K562 (cell line): ENCODE measurements around the gene RRAS. TPM values are rescaled to one million over a fixed set of nuclear protein-coding genes. Genes with fewer than 3 reads are reported as not detected.

Experiments
- CBX3 ChIP-seq, 2 experiments: IDR thresholded peaks; 1 replicate in 1 of 2; 2 replicates in 1 of 2; pipeline ENCODE4 v1.6.1; 2012; ENCODE audit warnings: inconsistent platforms in 2 of 2, low read length in 2 of 2, borderline replicate concordance in 1 of 2, control low read depth in 1 of 2
- CEBPB ChIP-seq: fragments of 450-650 bp; IDR thresholded peaks from 2 replicates; pipeline ENCODE4 v1.6.1; 2016; ENCODE audit warnings: missing genetic modification characterization, missing compliant biosample characterization
- FOXJ3 ChIP-seq: sonication (generic); formaldehyde crosslinking; IDR thresholded peaks from 2 replicates; pipeline ENCODE4 v1.4.0; 2020; ENCODE audit warnings: mild to moderate bottlenecking, missing genetic modification reagents
- GTF2A2 ChIP-seq: IDR thresholded peaks from 2 replicates; pipeline ENCODE4 v1.6.1; 2016; ENCODE audit warnings: mild to moderate bottlenecking, missing genetic modification characterization, missing compliant biosample characterization
- LEF1 ChIP-seq: fragments of 450-650 bp; IDR thresholded peaks from 2 replicates; pipeline ENCODE4 v1.6.1; 2016; ENCODE audit warnings: mild to moderate bottlenecking
- MBD2 ChIP-seq: sonication (generic); IDR thresholded peaks from 2 replicates; pipeline ENCODE4 v1.6.1; 2016; ENCODE audit warnings: low read depth, borderline replicate concordance
- MECOM ChIP-seq: fragments of 250-450 bp; sonication (Bioruptor Pico); IDR thresholded peaks from 2 replicates; pipeline ENCODE4 v1.8.0; 2022; ENCODE audit warnings: inconsistent platforms
- POU5F1 ChIP-seq: fragments of 150-350 bp; IDR thresholded peaks from 2 replicates; pipeline ENCODE4 v1.6.1; 2014; ENCODE audit warnings: borderline replicate concordance, low read length, low read depth, mild to moderate bottlenecking; ENCODE audit not compliant: partially characterized antibody
- PRPF4 ChIP-seq: fragments of 200-400 bp; formaldehyde crosslinking; IDR thresholded peaks from one replicate; pipeline ENCODE4 v1.6.1; 2017; ENCODE audit warnings: low read length, low read depth, mild to moderate bottlenecking; ENCODE audit not compliant: insufficient read depth, poor library complexity, severe bottlenecking
- SUPT5H ChIP-seq: fragments of 450-650 bp; IDR thresholded peaks from 2 replicates; pipeline ENCODE4 v1.6.1; 2016
- TFE3 ChIP-seq: fragments of 450-650 bp; formaldehyde crosslinking; IDR thresholded peaks from 2 replicates; pipeline ENCODE4 v1.4.0; 2020; ENCODE audit warnings: mild to moderate bottlenecking, mixed read lengths
- ZC3H4 ChIP-seq: sonication (generic); formaldehyde crosslinking; IDR thresholded peaks from 2 replicates; pipeline ENCODE4 v1.9.0; 2021; ENCODE audit warnings: missing genetic modification reagents, borderline replicate concordance
- ZNF133 ChIP-seq: fragments of 250-450 bp; sonication (Bioruptor Pico); IDR thresholded peaks from 2 replicates; pipeline ENCODE4 v1.4.0; 2020; ENCODE audit warnings: mild to moderate bottlenecking
- ZNF217 ChIP-seq: sonication (generic); formaldehyde crosslinking; IDR thresholded peaks from 2 replicates; pipeline ENCODE4 v1.8.0; 2022; ENCODE audit warnings: mild to moderate bottlenecking, missing genetic modification reagents
- ZNF280A ChIP-seq: fragments of 450-650 bp; IDR thresholded peaks from 2 replicates; pipeline ENCODE4 v1.6.1; 2018; ENCODE audit warnings: mild to moderate bottlenecking, low read depth; ENCODE audit not compliant: partially characterized antibody
- ZNF282 ChIP-seq: sonication (generic); formaldehyde crosslinking; IDR thresholded peaks from 2 replicates; pipeline ENCODE4 v1.8.1; 2023; ENCODE audit warnings: missing genetic modification reagents
- ZNF583 ChIP-seq: fragments of 250-450 bp; sonication (Bioruptor Pico); IDR thresholded peaks from 2 replicates; pipeline ENCODE4 v1.4.0; 2020
- ZNF717 ChIP-seq: fragments of 250-450 bp; sonication (Bioruptor Pico); IDR thresholded peaks from 2 replicates; pipeline ENCODE4 v1.5.0; 2021
- polyA plus RNA-seq, 8 experiments: library from polyadenylated mRNA; depleted of rRNA in 4 of 8; stranded (reverse) in 5 of 8; unstranded in 3 of 8; fragments of >200 nt; fragmentation: Nextera tagmentation in 2 of 8; fragmentation: Illumina TruSeq in 1 of 8; extraction: Ambion mirVana in 2 of 8; extraction: Trizol in 1 of 8; gene quantifications; 2 replicates each; pipeline versions ENCODE4 v1.2.1 to v1.2.3, GENCODE V29; 2011 to 2014; ENCODE audit warnings: inconsistent platforms in 1 of 8, missing spikeins in 1 of 8
- total RNA-seq, 7 experiments: library from RNA; depleted of rRNA in 6 of 7; stranded (reverse); fragments of >200 nt in 6 of 7; fragmentation: Illumina TruSeq in 2 of 7; extraction: Trizol in 2 of 7; gene quantifications; 2 replicates each; pipeline versions ENCODE4 v1.2.1 to v1.2.3, GENCODE V29; 2011 to 2021; ENCODE audit warnings: low replicate concordance in 1 of 7
- TF ChIP-seq, protein P1 (sequence below), 2 experiments: fragments of 450-650 bp; IDR thresholded peaks; 2 replicates each; pipeline ENCODE4 v1.6.1; 2018; ENCODE audit warnings: mild to moderate bottlenecking in 2 of 2, low read depth in 1 of 2; ENCODE audit not compliant: partially characterized antibody in 2 of 2

The RRAS gene
- total and polyA plus RNA-seq, 9 of the 15 experiments (the other 6 are each of a cell fraction or from before 2014, with no cell fraction given), result 0.70 to 17.3 (median 8.2) TPM

GRCh38 chr19:49641688-49642491, 1.9 kb upstream of the RRAS start, which contains the start of gene SCAF1 (continued):
- TF ChIP-seq PRPF4 (no peak), MBD2 (peak; percentile 96), ZNF583 (peak; percentile 82; the same call in 1 of the 2 replicates), ZNF282 (CRISPR knock-in tag) (no peak), FOXJ3 (CRISPR knock-in tag) (no peak), ZNF133 (CRISPR knock-in tag) (no peak), ZC3H4 (CRISPR knock-in tag) (no peak; the same call in 1 of the 2 replicates), ZNF717 (CRISPR knock-in tag) (no peak), GTF2A2 (tag) (no peak), TFE3 (CRISPR knock-in tag) (no peak), ZNF280A (no peak), CEBPB (tag) (peak; percentile 77), SUPT5H (peak; percentile 85), CBX3 (IDR thresholded peaks at IDR 0.05; ENCODE audit: borderline replicate concordance in 1 of 2, low read length in 2 of 2) (no peak), MECOM (CRISPR knock-in tag) (no peak), ZNF217 (CRISPR knock-in tag) (no peak), POU5F1 (peak; percentile 92), LEF1 (no peak)
- TF ChIP-seq, protein P1, sequence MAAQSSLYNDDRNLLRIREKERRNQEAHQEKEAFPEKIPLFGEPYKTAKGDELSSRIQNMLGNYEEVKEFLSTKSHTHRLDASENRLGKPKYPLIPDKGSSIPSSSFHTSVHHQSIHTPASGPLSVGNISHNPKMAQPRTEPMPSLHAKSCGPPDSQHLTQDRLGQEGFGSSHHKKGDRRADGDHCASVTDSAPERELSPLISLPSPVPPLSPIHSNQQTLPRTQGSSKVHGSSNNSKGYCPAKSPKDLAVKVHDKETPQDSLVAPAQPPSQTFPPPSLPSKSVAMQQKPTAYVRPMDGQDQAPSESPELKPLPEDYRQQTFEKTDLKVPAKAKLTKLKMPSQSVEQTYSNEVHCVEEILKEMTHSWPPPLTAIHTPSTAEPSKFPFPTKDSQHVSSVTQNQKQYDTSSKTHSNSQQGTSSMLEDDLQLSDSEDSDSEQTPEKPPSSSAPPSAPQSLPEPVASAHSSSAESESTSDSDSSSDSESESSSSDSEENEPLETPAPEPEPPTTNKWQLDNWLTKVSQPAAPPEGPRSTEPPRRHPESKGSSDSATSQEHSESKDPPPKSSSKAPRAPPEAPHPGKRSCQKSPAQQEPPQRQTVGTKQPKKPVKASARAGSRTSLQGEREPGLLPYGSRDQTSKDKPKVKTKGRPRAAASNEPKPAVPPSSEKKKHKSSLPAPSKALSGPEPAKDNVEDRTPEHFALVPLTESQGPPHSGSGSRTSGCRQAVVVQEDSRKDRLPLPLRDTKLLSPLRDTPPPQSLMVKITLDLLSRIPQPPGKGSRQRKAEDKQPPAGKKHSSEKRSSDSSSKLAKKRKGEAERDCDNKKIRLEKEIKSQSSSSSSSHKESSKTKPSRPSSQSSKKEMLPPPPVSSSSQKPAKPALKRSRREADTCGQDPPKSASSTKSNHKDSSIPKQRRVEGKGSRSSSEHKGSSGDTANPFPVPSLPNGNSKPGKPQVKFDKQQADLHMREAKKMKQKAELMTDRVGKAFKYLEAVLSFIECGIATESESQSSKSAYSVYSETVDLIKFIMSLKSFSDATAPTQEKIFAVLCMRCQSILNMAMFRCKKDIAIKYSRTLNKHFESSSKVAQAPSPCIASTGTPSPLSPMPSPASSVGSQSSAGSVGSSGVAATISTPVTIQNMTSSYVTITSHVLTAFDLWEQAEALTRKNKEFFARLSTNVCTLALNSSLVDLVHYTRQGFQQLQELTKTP (IDR thresholded peaks at IDR 0.05; ENCODE audit: low read depth in 1 of 2, partially characterized antibody in 2 of 2), result peak in 1 of 2 experiments; percentile 98
